ACC112 (cell line): Measurements from ENCODE around the gene EVPL.
"Not testable (repeated sequence)": the region's sequence is repeated elsewhere in the genome, so short reads cannot be mapped to it uniquely, and the experiment has no call there.

Experiments
- H2AFZ ChIP-seq: fragments of 200-600 bp; sonication (generic); one replicate; pipeline ENCODE4 v1.6.0; 2017; ENCODE audit warnings: antibody characterized with exemption, low read length; ENCODE audit not compliant: unreplicated experiment
- H3K27ac ChIP-seq: fragments of 200-600 bp; sonication (generic); 2 replicates; pipeline ENCODE4 v1.5.1; 2014; ENCODE audit warnings: low read depth, mild to moderate bottlenecking, antibody characterized with exemption, low read length, moderate library complexity
- H3K27me3 ChIP-seq: fragments of 200-600 bp; sonication (generic); 2 replicates; pipeline ENCODE4 v1.6.1; 2014; ENCODE audit warnings: mild to moderate bottlenecking, antibody characterized with exemption, low read length, moderate library complexity, mixed read lengths; ENCODE audit not compliant: insufficient read depth
- H3K36me3 ChIP-seq: fragments of 200-600 bp; sonication (generic); 2 replicates; pipeline ENCODE4 v1.6.1; 2016; ENCODE audit warnings: mild to moderate bottlenecking, antibody characterized with exemption, low read length, moderate library complexity, mixed read lengths; ENCODE audit not compliant: insufficient read depth
- H3K4me1 ChIP-seq: fragments of 200-600 bp; sonication (generic); one replicate; pipeline ENCODE4 v1.6.1; 2016; ENCODE audit warnings: low read length, mixed read lengths; ENCODE audit not compliant: insufficient read depth, unreplicated experiment, control insufficient read depth
- H3K4me3 ChIP-seq: fragments of 200-600 bp; sonication (generic); 2 replicates; pipeline ENCODE4 v1.5.1; 2014; ENCODE audit warnings: mild to moderate bottlenecking, low read depth, low read length
- H3K79me2 ChIP-seq: fragments of 200-600 bp; sonication (generic); one replicate; pipeline ENCODE4 v1.6.0; 2016; ENCODE audit warnings: low read length; ENCODE audit not compliant: control insufficient read depth, unreplicated experiment, insufficient read depth

Gene EVPL

DNA sequence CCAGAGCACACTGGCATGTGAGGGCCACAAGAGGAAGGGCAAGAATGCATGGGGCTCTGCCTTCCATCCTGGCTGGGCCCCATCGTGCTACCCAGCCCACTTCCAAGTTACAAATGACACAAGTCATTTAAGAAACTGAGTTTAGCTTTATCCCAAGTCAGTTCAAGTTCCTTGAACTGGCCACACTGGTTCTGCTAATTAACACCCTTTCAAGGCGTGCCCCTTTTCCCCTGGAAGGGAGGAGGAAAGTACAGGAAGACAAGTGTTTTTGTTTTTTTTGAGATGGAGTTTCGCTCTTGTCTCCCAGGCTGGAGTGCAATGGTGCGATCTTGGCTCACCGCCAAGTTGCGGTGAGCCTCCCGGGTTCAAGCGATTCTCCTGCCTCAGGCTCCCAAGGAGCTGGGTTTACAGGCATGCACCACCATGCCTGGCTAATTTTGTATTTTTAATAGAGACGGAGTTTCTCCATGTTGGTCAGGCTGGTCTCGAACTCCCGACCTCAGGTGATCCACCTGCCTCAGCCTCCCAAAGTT lies 17.4 kb upstream of the EVPL start:
- not testable (repeated sequence) for H3K4me3 ChIP-seq, H2AFZ ChIP-seq, H3K79me2 ChIP-seq, H3K27ac ChIP-seq, H3K27me3 ChIP-seq
- peaks cover 40% of the 10 kb centered on the region; the same call in 1 of the 2 replicates for H3K36me3 ChIP-seq
- H3K4me1 ChIP-seq: peaks cover 13% of the 10 kb centered on the region

DNA sequence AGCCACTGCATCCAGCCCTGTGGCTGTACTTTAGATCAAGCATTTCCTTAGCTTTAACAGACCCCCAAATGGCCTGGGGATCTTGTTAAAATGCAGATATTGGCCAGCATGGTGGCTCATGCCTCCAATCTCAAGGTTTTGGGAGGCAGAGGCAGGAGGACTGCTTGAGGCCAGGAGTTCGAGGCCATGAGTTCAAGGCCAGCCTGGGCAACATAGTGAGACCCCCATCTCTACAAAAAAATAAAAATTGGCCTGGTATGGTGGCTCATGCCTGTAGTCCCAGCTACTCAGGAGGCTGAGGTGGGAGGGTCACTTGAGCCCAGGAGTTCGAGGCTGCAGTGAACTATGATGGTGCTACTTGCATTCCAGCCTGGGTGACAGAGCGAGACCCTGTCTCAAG lies 15.8 kb upstream of the EVPL start:
- peaks cover 35% of the 10 kb centered on the region for H3K36me3 ChIP-seq
- H3K4me1 ChIP-seq, H2AFZ ChIP-seq, H3K4me3 ChIP-seq, H3K27me3 ChIP-seq, H3K79me2 ChIP-seq, H3K27ac ChIP-seq: not testable (repeated sequence)

DNA sequence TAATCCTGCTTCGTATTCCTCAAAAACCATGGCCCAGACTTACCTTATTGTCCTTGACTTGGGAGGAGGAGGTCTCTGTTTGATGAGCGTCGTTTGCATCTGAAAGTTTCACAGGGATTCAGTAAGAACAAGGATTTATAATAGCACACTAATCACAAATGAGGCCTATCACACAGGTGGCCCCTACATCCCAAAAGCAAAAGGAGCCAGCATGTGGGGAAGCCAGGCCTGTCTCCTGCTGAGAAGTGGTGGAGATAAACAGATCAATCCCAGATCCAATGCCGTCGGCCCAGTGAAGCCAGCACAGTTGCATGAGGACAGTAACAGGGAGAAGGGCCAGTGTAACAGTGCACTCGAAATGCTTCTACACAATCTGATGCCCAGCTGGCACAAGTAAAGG lies 13.3 kb upstream of the EVPL start:
- Histone ChIP-seq H3K27ac (no peak overlapping the region), H3K36me3 (peaks cover 27% of the 10 kb centered on the region), H2AFZ (no peak overlapping the region), H3K4me3 (no peak overlapping the region), H3K27me3 (no peaks in the 10 kb centered on the region), H3K4me1 (no peaks in the 10 kb centered on the region), H3K79me2 (no peaks in the 10 kb centered on the region)

DNA sequence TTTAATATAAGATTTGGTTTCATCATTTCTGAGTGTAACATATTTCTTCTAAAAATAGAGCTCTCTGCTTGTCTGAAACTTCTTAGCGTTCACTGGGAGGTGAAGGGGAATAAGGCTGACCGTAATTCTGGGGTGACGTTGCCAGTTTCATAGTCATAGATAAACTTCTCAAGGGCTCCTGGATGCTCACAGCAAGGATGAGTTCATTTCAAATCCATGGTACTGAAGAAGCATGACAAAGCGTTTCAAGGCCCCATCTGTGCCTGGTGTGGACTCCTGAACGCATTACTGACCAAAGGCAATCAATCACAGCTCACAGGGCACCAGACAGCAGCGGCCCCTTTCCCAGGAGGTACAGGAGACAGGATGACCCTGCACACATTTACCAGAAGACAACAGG lies 12.0 kb upstream of the EVPL start:
- peaks cover 23% of the 10 kb centered on the region for H3K36me3 ChIP-seq
- H3K4me3 ChIP-seq: no peak overlapping the region
- no peaks in the 10 kb centered on the region for H3K79me2 ChIP-seq
- H3K27ac ChIP-seq: no peak overlapping the region
- H3K27me3 ChIP-seq: no peaks in the 10 kb centered on the region
- no peak overlapping the region for H2AFZ ChIP-seq
- no peaks in the 10 kb centered on the region for H3K4me1 ChIP-seq

DNA sequence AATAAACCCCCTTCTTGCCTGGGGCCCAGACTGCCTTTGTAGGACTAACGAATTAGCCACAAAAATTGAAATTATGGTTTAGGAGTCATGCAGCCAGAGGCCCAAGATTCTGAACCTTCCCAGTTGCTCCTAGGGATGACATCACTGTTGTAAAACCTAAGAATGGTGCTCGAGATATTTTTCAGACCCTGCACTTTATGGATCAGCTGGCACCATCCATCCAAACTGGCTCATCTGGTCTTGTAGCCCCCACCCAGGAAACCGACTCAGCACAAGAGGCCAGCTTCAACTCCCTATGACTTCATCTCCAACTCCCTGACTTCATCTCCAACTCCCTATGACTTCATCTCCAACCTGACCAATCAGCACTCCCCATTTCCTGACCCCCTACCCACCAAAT lies 10.9 kb upstream of the EVPL start:
- peaks cover 13% of the 10 kb centered on the region for H3K36me3 ChIP-seq
- H2AFZ ChIP-seq: no peak overlapping the region
- H3K27ac ChIP-seq: no peak overlapping the region
- H3K4me1 ChIP-seq: no peaks in the 10 kb centered on the region
- no peak overlapping the region for H3K4me3 ChIP-seq
- no peaks in the 10 kb centered on the region for H3K27me3 ChIP-seq
- no peaks in the 10 kb centered on the region for H3K79me2 ChIP-seq

DNA sequence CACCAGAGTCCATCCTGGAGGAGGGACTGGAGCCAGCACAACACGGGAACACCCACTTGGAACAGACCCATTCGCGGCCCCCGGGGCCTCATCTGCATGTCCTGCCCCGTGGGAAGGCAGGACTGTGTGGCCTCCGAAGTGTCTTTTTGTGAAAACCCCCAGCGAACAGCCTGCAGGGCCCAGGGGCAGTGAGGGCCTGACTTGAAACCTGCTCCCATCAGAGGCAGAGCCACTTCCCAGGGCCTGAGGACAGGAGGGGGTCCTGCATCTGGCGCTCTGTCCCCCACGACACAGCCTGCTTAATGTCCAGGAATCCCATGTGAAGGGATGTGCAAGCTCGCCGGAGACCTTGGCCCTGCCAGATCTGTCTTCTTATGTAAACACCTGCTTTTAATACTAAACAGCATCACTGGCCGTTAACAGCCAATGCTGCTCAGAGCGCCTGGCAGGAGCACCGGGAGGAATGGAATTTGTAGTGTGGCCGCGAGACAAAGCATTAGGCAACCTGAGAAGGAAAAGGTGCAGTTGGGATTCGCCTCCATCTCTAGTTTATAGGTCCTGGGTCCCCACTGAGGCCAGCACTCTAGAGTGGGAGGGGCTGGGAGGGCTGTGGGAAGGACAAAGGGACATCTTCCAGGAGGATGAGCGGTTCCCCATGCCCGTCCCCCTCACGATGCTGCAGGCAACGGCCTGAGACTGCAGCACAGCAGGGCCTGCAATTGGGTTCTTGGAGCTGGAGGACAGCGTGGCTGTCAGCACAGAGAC lies 9.6 kb upstream of the EVPL start:
- peaks cover 12% of the 10 kb centered on the region for H3K36me3 ChIP-seq
- no peaks in the 10 kb centered on the region for H3K4me1 ChIP-seq
- H3K4me3 ChIP-seq: no peak overlapping the region
- no peak overlapping the region for H2AFZ ChIP-seq
- no peaks in the 10 kb centered on the region for H3K27me3 ChIP-seq
- no peaks in the 10 kb centered on the region for H3K79me2 ChIP-seq
- H3K27ac ChIP-seq: no peak overlapping the region

DNA sequence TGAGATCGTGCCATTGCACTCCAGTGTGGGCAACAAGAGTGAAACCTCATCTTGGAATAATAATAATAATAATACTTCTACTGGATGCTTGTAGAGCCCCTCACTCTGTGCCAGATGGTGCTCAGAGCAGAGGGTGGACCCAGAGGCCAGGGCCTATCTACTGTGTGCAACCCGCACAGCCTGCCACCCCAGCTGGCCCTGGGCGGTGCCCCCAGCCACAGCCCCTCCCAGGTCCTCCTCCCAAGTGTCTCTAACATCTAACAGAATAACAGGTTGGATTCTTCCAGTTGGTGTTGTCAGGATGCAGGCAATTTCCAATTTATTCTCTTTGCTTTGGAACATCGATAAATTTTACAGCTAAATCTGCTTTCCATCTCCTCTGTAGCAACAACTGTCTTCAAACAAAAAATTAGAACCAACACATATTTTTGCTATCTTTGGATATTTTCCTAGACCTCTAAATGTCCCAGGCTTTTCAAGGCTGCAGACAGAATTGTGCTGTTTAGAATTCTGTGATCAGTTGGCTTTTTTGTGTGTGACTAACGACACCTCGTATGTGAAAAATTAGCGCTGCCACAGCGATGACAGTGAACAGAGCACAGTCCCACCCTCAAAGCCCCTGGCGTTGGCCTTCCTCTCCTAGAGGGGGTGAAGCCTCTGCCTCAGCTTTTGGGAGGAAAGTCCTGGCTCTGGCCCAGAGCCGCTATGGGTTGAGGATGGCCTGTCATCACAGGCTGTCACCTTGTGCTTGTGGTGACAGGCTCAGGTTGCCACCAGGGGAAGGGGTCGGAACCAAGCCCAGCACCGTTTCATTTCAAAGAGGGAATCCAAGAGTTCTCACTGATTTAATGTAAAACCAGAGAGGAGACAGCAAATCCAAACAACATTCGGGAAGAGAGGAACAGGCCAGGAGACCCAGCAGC lies 7.6 kb upstream of the EVPL start:
- no peaks in the 10 kb centered on the region for H3K79me2 ChIP-seq
- H3K4me3 ChIP-seq: no peak overlapping the region
- peaks cover 8% of the 10 kb centered on the region for H3K36me3 ChIP-seq
- peaks cover under 1% of the 10 kb centered on the region for H3K4me1 ChIP-seq
- H3K27ac ChIP-seq: no peak overlapping the region
- no peak overlapping the region for H2AFZ ChIP-seq
- no peaks in the 10 kb centered on the region for H3K27me3 ChIP-seq

DNA sequence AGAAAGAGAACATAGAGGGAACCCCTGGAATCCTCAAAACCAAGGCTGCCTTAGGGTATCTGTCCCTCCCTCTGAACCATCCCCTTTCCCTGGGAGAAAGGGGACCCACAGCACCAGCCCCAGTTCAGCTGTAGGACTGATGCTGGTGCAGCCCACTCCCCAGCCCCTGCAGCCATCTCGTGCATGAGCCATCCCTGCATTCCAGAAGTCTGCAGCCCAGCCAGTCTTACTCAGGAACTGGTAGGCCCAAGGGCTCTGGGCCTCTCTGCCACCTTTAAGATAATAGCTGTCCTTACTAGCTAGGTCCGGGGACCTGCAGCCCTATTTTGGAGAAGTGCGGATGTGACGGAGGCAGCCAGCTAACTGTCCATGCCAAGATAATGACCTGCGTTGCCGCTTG lies 6.0 kb upstream of the EVPL start:
- Histone ChIP-seq H3K36me3 (no peaks in the 10 kb centered on the region), H3K27ac (no peak overlapping the region), H3K79me2 (no peaks in the 10 kb centered on the region), H3K4me1 (peaks cover 5% of the 10 kb centered on the region), H3K4me3 (no peak overlapping the region), H3K27me3 (no peaks in the 10 kb centered on the region), H2AFZ (no peak overlapping the region)

DNA sequence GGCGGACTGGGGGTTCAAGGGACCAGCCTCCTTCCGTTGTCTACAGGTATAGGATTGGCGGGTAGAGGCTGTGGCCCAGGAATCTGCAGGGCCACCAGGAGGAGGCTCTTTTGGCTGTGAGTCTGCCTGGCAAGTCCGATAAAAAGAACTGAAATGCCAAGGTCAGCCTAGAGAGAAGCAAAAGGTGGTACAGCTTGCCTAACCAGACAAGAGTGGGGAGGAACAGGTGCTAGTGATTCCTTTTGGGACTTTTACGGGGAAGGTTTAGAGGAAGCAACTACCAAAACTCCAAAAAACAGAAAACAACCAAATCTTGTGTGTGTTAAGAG lies 5.6 kb upstream of the EVPL start:
- Histone ChIP-seq H3K36me3 (no peaks in the 10 kb centered on the region), H2AFZ (no peak overlapping the region), H3K27me3 (no peaks in the 10 kb centered on the region), H3K4me1 (peaks cover 5% of the 10 kb centered on the region), H3K4me3 (no peak overlapping the region), H3K79me2 (no peaks in the 10 kb centered on the region), H3K27ac (no peak overlapping the region)

DNA sequence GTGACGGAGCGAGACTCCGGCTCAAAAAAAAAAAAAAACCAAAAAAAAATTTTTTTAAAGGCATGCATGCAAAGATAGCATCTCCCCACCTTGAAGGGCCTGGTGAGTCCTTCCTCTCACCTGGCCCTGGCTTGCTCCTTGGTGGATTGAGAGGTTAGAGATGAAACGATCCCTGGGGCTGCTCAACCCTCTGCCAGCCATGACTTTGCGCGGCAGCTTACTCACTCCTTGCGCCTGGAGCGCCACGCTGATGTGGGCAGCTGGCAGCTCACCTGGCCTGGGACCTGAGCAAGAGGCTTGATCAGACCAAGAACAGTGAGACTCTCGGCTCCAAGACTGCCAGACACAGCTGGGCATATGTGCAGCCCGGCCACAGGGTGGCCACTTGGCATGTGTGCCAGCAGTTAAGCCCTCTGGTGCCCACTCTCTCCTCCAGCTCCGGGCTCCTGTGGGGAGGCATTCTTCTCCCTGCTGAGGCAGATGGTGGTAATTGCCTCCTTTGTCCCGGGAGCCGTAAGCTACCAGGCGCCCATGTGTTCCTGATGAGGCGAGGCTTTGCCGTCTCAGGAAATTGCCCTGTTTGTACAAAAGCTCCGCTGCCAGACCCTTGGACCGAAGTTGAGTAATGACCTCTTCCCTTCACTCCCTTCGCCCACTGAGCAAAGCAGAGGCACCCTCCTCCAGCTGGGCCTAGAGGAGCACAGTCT lies 5.1 kb upstream of the EVPL start:
- Histone ChIP-seq H2AFZ (no peak overlapping the region), H3K4me3 (no peak overlapping the region), H3K79me2 (no peaks in the 10 kb centered on the region), H3K27me3 (no peaks in the 10 kb centered on the region), H3K27ac (no peak overlapping the region), H3K4me1 (peaks cover 5% of the 10 kb centered on the region), H3K36me3 (no peaks in the 10 kb centered on the region)
